CD14-positive monocyte (primary cell): ENCODE measurements around the gene CRMP1. TPM values are rescaled to one million over a fixed set of nuclear protein-coding genes. Genes with fewer than 3 reads are reported as not detected.

ENCODE experiments used
- DNase-seq, 3 donors: peaks; one replicate each; pipeline ENCODE4 v3.0.0-alpha.2; 2011 to 2022
- H2AFZ ChIP-seq: 2 replicates; pipeline ENCODE4 v1.6.0; 2012; ENCODE audit warnings: mild to moderate bottlenecking, low read depth, low read length, inconsistent platforms; ENCODE audit not compliant: insufficient read depth, poor library complexity, severe bottlenecking
- H3K27ac ChIP-seq, 2 donors: 1 replicate in 1 of 2; 2 replicates in 1 of 2; pipeline ENCODE4 v1.5.1; 2012 to 2013; ENCODE audit warnings: low read length in 2 of 2, control low read depth in 1 of 2, inconsistent platforms in 1 of 2, low read depth in 1 of 2, mild to moderate bottlenecking in 1 of 2
- H3K27me3 ChIP-seq, 2 donors: one replicate each; pipeline versions ENCODE4 v1.6.0 to v1.6.1; 2011 to 2013; ENCODE audit warnings: low read length in 2 of 2; ENCODE audit not compliant: control insufficient read depth in 2 of 2, insufficient read depth in 2 of 2
- H3K36me3 ChIP-seq, 2 donors: replicated peaks in 1 of 2; 1 replicate in 1 of 2; 2 replicates in 1 of 2; pipeline versions ENCODE4 v1.5.1 to v1.6.1; 2012 to 2013; ENCODE audit warnings: low read length in 2 of 2, control low read depth in 1 of 2, inconsistent platforms in 1 of 2, mild to moderate bottlenecking in 1 of 2; ENCODE audit not compliant: insufficient read depth in 2 of 2, control insufficient read depth in 1 of 2
- H3K4me1 ChIP-seq, 2 donors: 1 replicate in 1 of 2; 2 replicates in 1 of 2; pipeline versions ENCODE4 v1.5.1 to v1.6.1; 2012 to 2013; ENCODE audit warnings: low read length in 2 of 2, control low read depth in 1 of 2, inconsistent platforms in 1 of 2, mild to moderate bottlenecking in 1 of 2, moderate library complexity in 1 of 2; ENCODE audit not compliant: insufficient read depth in 2 of 2, control insufficient read depth in 1 of 2
- H3K4me2 ChIP-seq: replicated peaks from 2 replicates; pipeline ENCODE3; 2012; ENCODE audit warnings: low read length, moderate library complexity, mild to moderate bottlenecking; ENCODE audit not compliant: poor library complexity, severe bottlenecking; ENCODE audit errors: extremely low read depth
- H3K4me3 ChIP-seq, 3 experiments: fragments of 200-600 bp in 1 of 3; sonication (generic) in 1 of 3; replicated peaks in 1 of 3; 1 replicate in 2 of 3; 2 replicates in 1 of 3; pipeline ENCODE4 v1.5.1; 2011 to 2013; ENCODE audit warnings: low read length in 3 of 3, mild to moderate bottlenecking in 3 of 3, control low read depth in 2 of 3, low read depth in 2 of 3, inconsistent platforms in 1 of 3, moderate library complexity in 1 of 3
- H3K79me2 ChIP-seq: 2 replicates; pipeline ENCODE4 v1.6.0; 2012; ENCODE audit warnings: mild to moderate bottlenecking, control low read depth, inconsistent platforms, low read length, moderate library complexity; ENCODE audit not compliant: insufficient read depth
- H3K9ac ChIP-seq: 2 replicates; pipeline ENCODE4 v1.6.0; 2017; ENCODE audit warnings: low read length, mild to moderate bottlenecking; ENCODE audit not compliant: insufficient read depth, poor library complexity, severe bottlenecking
- H3K9me3 ChIP-seq, 2 donors: replicated peaks in 1 of 2; 1 replicate in 1 of 2; 2 replicates in 1 of 2; pipeline versions ENCODE4 v1.5.1 to v1.6.1; 2012 to 2013; ENCODE audit warnings: low read length in 2 of 2, control low read depth in 1 of 2; ENCODE audit not compliant: control insufficient read depth in 1 of 2, insufficient read depth in 1 of 2
- H4K20me1 ChIP-seq: 2 replicates; pipeline ENCODE4 v1.6.0; 2012; ENCODE audit warnings: mild to moderate bottlenecking, low read length, control low read depth, moderate library complexity; ENCODE audit not compliant: insufficient read depth
- H3K27ac Mint-ChIP-seq, 7 donors: one replicate each; pipeline ENCODE4 v1.8.0; 2020; ENCODE audit warnings: mild to moderate bottlenecking in 7 of 7, mixed read lengths in 7 of 7, moderate library complexity in 6 of 7, inconsistent platforms in 2 of 7
- H3K27me3 Mint-ChIP-seq, 3 donors: one replicate each; pipeline ENCODE4 v1.8.0; 2021 to 2022; ENCODE audit warnings: low read depth in 3 of 3, mild to moderate bottlenecking in 3 of 3, mixed read lengths in 3 of 3, moderate library complexity in 3 of 3, inconsistent platforms in 1 of 3
- H3K36me3 Mint-ChIP-seq, 2 donors: one replicate each; pipeline ENCODE4 v1.8.0; 2020; ENCODE audit warnings: mixed read lengths in 2 of 2, inconsistent platforms in 1 of 2, mild to moderate bottlenecking in 1 of 2
- H3K4me1 Mint-ChIP-seq: one replicate; pipeline ENCODE4 v1.8.0; 2020; ENCODE audit warnings: mild to moderate bottlenecking, mixed read lengths
- H3K4me3 Mint-ChIP-seq, 2 donors: one replicate each; pipeline ENCODE4 v1.8.0; 2020; ENCODE audit warnings: mild to moderate bottlenecking in 2 of 2, mixed read lengths in 2 of 2, moderate library complexity in 1 of 2
- H3K9me3 Mint-ChIP-seq, 7 donors: one replicate each; pipeline ENCODE4 v1.8.0; 2020 to 2022; ENCODE audit warnings: mixed read lengths in 7 of 7, mild to moderate bottlenecking in 6 of 7, moderate library complexity in 6 of 7, inconsistent platforms in 2 of 7
- CTCF ChIP-seq: fragments of 200-600 bp; IDR thresholded peaks from one replicate; pipeline ENCODE4 v1.8.0; 2022; ENCODE audit warnings: antibody characterized with exemption, mild to moderate bottlenecking
- WGBS: methylation state at CpG from one replicate; pipeline ENCODE4 v1.1.5; 2013; ENCODE audit warnings: missing lambda C conversion rate; ENCODE audit not compliant: insufficient coverage; 5-methylcytosine and 5-hydroxymethylcytosine counted together
- intact Hi-C, 2 donors: fragments of 100-400 bp; cut with micrococcal nuclease; formaldehyde crosslinking; loops; one replicate each; pipeline versions ENCODE4 v1.15.0 to v1.15.1; 2023
- polyA plus RNA-seq, 3 donors: library from polyadenylated mRNA; depleted of rRNA in 1 of 3; unstranded in 2 of 3; stranded (reverse) in 1 of 3; fragments of 300-500 nt in 2 of 3; fragments of >200 nt in 1 of 3; fragmentation: Illumina TruSeq in 2 of 3; gene quantifications; 1 replicate in 2 of 3; 2 replicates in 1 of 3; pipeline ENCODE4 v1.2.3, GENCODE V29; 2012 to 2021

The CRMP1 gene
- polyA plus RNA-seq, 3 donors: not detected

GRCh38 chr4:5797866-5798265 lies 95.0 kb downstream of the CRMP1 start:
- intact Hi-C loops: no loop called here
- TF ChIP-seq CTCF: no peak
- Histone ChIP-seq H3K4me2 (no peak overlapping the region), H3K27ac (no peak overlapping the region), H3K27me3 (no peaks in the 10 kb centered on the region), H4K20me1 (no peaks in the 10 kb centered on the region), H3K9me3 (no peaks in the 10 kb centered on the region), H2AFZ (no peak overlapping the region), H3K36me3 (no peaks in the 10 kb centered on the region), H3K9ac (no peak overlapping the region), H3K4me1 (no peaks in the 10 kb centered on the region), H3K79me2 (no peaks in the 10 kb centered on the region), H3K4me3 (no peak overlapping the region)
- Mint-ChIP-seq H3K9me3 (peaks cover 0 to 3% (median 0%) of the 10 kb centered on the region in 7 donors), H3K4me1 (no peaks in the 10 kb centered on the region), H3K27ac (no peak overlapping the region), H3K27me3 (peaks cover 0 to 3% (median 0%) of the 10 kb centered on the region in 3 donors), H3K4me3 (no peak overlapping the region), H3K36me3 (no peaks in the 10 kb centered on the region)
- no peak for DNase-seq
- 93% methylated on average over 3 of the region's 6 CpGs for WGBS

- no peaks in the 10 kb centered on the region for H3K4me1 ChIP-seq
- no peaks in the 10 kb centered on the region for H4K20me1 ChIP-seq
- TF ChIP-seq CTCF: no peak
- H3K27me3 ChIP-seq: no peaks in the 10 kb centered on the region
- H2AFZ ChIP-seq: no peak overlapping the region
- H3K4me2 ChIP-seq: no peak overlapping the region
- 96% methylated on average over 18 of the region's 18 CpGs for WGBS
- H3K9me3 ChIP-seq: no peaks in the 10 kb centered on the region
- H3K36me3 ChIP-seq: no peaks in the 10 kb centered on the region
- no peaks in the 10 kb centered on the region for H3K79me2 ChIP-seq
- no peak overlapping the region for H3K4me3 Mint-ChIP-seq
- DNase-seq: no peak
- no peak overlapping the region for H3K9ac ChIP-seq
- H3K9me3 Mint-ChIP-seq: peaks cover 0 to 3% (median 0%) of the 10 kb centered on the region in 7 donors
- no peak overlapping the region for H3K27ac Mint-ChIP-seq
- H3K27me3 Mint-ChIP-seq: peaks cover 0 to 1% (median 0%) of the 10 kb centered on the region in 3 donors
- H3K4me3 ChIP-seq: no peak overlapping the region
- no peak overlapping the region for H3K27ac ChIP-seq
- no peaks in the 10 kb centered on the region for H3K4me1 Mint-ChIP-seq
- intact Hi-C loops: no loop called here
- H3K36me3 Mint-ChIP-seq: no peaks in the 10 kb centered on the region
Observed at GRCh38 chr4:5796976-5797375, 95.9 kb downstream of the CRMP1 start.
